Heart left ventricle (tissue), 13 donors: ENCODE results near the gene ABCB9.
"Not testable (repeated sequence)": the region's sequence is repeated elsewhere in the genome, so short reads cannot be mapped to it uniquely, and the experiment has no call there.

ENCODE experiments used
- POLR2A ChIP-seq, 2 donors: fragments of 450-650 bp; IDR thresholded peaks; one replicate each; pipeline ENCODE4 v1.6.1; 2017; ENCODE audit warnings: antibody characterized with exemption in 2 of 2, mild to moderate bottlenecking in 2 of 2, moderate library complexity in 2 of 2
- TF ChIP-seq, protein P1 (sequence below), 12 donors: fragments of 200-600 bp; sonication (generic) in 4 of 12; IDR thresholded peaks; one replicate each; pipeline versions ENCODE4 v1.5.0 to v1.8.0; 2018 to 2022; ENCODE audit warnings: antibody characterized with exemption in 12 of 12, mild to moderate bottlenecking in 5 of 12
- donor health status: ischemic (EF 13 %, LVEDD 7.1; RV severe dilation, severe dysfunction).
- donor health status: DM: no; HTN: yes; CAD: no.
- donor health status: DM: no; HTN: no; CAD: no.
- donor health status: ischemic (EF 25% LVEDD 6.9; RV normal size, moderate dysfunction).
- donor health status: ischemic (EF 25% LVEDD 5.7; RV mildly dilated, moderate dysfunction).
- donor health status: ischemic (EF 35%, LVEDD 5.7; RV mildly dilated, moderate dysfunction).
- donor health status: nonischemic (EF 11% LVEDD 7.7; RV severe dilation, severe dysfunction).
- donor health status: DM: yes; HTN: yes; CAD: no.
- donor health status: PGD.
- donor health status: ischemic (EF 29% LVEDD 5.4; RV normal size, mild dysfunction).
- donor health status: nonischemic (EF 23%, LVEDD 6.1; RV moderate dilation, normal function).

GRCh38 chr12:122905258-122905657 lies 61.0 kb downstream of the ABCB9 start:
- TF ChIP-seq, protein P1, sequence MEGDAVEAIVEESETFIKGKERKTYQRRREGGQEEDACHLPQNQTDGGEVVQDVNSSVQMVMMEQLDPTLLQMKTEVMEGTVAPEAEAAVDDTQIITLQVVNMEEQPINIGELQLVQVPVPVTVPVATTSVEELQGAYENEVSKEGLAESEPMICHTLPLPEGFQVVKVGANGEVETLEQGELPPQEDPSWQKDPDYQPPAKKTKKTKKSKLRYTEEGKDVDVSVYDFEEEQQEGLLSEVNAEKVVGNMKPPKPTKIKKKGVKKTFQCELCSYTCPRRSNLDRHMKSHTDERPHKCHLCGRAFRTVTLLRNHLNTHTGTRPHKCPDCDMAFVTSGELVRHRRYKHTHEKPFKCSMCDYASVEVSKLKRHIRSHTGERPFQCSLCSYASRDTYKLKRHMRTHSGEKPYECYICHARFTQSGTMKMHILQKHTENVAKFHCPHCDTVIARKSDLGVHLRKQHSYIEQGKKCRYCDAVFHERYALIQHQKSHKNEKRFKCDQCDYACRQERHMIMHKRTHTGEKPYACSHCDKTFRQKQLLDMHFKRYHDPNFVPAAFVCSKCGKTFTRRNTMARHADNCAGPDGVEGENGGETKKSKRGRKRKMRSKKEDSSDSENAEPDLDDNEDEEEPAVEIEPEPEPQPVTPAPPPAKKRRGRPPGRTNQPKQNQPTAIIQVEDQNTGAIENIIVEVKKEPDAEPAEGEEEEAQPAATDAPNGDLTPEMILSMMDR (IDR thresholded peaks at IDR 0.05) = not testable (repeated sequence)
- TF ChIP-seq POLR2A (IDR thresholded peaks at IDR 0.05) = not testable (repeated sequence)
